NB4 (cell line): ENCODE results near the gene INPP5D.

ENCODE experiments used
- DNase-seq: peaks from one replicate; pipeline ENCODE4 v3.0.0; 2010; ENCODE audit warnings: low read depth
- H3K4me3 ChIP-seq: one replicate; pipeline ENCODE4 v1.5.1; 2011; ENCODE audit warnings: mild to moderate bottlenecking, low read depth, low read length, moderate library complexity
- MYC ChIP-seq: IDR thresholded peaks from 2 replicates; pipeline ENCODE4 v1.6.1; 2011; ENCODE audit warnings: low read depth, low read length
- POLR2A ChIP-seq: IDR thresholded peaks from 2 replicates; pipeline ENCODE4 v1.6.1; 2011; ENCODE audit warnings: mild to moderate bottlenecking; ENCODE audit not compliant: insufficient read length; ENCODE audit errors: extremely low read depth
- TF ChIP-seq, protein P1 (sequence below): IDR thresholded peaks from 2 replicates; pipeline ENCODE4 v1.6.1; 2011; ENCODE audit warnings: low read depth, low read length
- TF ChIP-seq, protein P2 (sequence below): IDR thresholded peaks from one replicate; pipeline ENCODE4 v1.5.1; 2012; ENCODE audit warnings: low read depth, low read length

INPP5D gene

DNA sequence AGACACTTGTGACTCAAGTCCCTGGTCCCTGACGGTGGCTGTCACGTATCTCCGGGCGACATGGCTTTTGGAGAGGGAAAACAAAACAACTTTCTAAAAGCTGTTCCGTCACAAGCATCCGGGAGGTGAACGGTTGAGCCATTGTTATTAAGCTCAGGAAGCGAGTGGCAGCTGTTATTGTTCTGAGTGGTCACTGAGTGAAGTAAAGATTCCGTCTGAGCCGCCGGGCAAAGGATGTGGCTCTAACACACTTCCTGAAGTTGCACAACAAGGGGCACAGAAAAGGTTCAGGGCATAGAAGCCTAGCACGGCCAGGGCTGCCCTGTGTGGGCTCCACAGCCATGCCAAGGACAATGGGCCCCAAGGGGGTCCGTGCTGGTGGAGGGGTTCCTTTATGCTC lies 24.3 kb downstream of the INPP5D start:
- H3K4me3 ChIP-seq, result peak overlapping the region; percentile 33
- TF ChIP-seq, protein P1, sequence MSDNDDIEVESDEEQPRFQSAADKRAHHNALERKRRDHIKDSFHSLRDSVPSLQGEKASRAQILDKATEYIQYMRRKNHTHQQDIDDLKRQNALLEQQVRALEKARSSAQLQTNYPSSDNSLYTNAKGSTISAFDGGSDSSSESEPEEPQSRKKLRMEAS, result 0 out of 2 replicates have a peak, but pooled peaks have one; percentile 35
- TF ChIP-seq MYC (peak; percentile 76), POLR2A (no peak)
- peak; percentile 98 for DNase-seq

DNA sequence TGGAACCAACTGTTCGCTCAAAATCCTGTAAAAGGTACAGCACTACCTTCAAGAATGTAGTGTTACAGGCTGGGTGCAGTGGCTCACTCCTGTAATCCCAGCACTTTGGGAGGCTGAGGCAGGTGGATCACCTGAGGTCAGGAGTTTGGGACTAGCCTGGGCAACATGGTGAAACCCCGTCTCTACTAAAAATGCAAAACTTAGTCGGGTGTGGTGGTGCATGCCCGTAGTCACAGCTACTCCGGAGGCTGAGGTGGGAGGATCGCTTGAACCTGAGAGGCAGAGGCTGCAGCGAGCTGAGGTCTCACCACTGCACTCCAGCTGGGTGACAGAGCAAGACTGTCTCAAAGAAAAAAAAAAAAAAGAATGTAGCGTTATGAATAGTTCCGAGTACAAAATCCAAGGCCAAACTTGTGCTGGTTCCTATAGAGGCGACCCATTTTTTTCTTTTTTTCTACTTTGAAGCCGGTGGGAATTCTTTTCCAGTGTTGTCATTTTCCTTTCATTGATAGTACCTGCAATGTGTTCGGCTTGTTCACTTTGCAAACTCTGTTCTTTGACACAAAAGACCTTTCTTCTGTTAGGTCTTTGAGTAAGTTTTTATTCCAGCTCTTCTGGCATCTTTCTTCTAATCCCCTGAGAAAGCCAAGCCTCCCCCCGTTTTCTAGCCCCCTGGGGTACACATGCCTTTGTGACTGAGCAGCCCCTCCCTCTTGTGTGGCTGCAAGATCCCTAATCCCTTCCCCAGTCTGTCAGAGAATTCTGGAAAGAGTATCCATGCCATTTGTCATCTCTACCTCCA lies 25.1 kb downstream of the INPP5D start:
- no peak for TF ChIP-seq POLR2A
- TF ChIP-seq, protein P1, result no peak
- TF ChIP-seq MYC, result no peak
- TF ChIP-seq, protein P2, sequence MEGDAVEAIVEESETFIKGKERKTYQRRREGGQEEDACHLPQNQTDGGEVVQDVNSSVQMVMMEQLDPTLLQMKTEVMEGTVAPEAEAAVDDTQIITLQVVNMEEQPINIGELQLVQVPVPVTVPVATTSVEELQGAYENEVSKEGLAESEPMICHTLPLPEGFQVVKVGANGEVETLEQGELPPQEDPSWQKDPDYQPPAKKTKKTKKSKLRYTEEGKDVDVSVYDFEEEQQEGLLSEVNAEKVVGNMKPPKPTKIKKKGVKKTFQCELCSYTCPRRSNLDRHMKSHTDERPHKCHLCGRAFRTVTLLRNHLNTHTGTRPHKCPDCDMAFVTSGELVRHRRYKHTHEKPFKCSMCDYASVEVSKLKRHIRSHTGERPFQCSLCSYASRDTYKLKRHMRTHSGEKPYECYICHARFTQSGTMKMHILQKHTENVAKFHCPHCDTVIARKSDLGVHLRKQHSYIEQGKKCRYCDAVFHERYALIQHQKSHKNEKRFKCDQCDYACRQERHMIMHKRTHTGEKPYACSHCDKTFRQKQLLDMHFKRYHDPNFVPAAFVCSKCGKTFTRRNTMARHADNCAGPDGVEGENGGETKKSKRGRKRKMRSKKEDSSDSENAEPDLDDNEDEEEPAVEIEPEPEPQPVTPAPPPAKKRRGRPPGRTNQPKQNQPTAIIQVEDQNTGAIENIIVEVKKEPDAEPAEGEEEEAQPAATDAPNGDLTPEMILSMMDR, result no peak
- H3K4me3 ChIP-seq, result no peak overlapping the region
- no peak for DNase-seq

DNA sequence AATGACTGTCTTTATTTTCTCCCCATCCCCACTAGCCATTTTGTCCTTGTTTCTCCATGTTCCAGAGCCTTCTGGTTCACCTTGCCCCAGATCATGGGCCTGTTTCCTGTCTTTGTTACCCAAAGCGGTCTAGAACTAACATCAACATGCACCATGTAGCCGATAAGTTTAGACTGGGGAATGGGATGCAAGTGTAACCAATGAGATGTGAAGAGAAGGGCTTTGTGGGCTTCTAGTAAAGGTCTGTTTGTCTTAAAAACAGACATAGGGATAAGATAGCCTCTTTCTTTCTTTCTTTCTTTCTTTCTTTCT lies 25.7 kb downstream of the INPP5D start:
- TF ChIP-seq, protein P2, result no peak
- TF ChIP-seq POLR2A (no peak), MYC (no peak)
- TF ChIP-seq, protein P1, result no peak
- no peak overlapping the region for H3K4me3 ChIP-seq
- DNase-seq, result no peak

DNA sequence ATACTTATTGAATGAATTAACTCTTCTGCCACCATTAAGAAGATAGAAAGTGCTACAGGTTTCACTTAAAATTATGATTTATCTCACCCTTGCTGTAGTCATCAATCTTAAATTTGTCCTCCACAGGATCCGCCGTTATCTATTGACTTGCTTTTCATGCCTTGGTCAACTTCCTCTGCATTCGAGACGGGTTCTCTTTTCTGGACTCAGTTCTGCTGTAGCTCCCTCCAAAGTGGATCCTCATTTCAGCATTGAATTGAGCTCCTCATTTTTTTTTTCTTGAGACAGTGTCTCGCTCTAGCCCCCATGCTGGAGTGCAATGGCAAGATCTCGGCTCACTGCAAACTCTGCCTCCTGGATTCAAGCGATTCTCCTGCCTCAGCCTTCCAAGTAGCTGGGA lies 27.6 kb downstream of the INPP5D start:
- TF ChIP-seq POLR2A (no peak), MYC (no peak)
- TF ChIP-seq, protein P1, result no peak
- TF ChIP-seq, protein P2, result no peak
- H3K4me3 ChIP-seq, result no peak overlapping the region
- DNase-seq, result no peak

DNA sequence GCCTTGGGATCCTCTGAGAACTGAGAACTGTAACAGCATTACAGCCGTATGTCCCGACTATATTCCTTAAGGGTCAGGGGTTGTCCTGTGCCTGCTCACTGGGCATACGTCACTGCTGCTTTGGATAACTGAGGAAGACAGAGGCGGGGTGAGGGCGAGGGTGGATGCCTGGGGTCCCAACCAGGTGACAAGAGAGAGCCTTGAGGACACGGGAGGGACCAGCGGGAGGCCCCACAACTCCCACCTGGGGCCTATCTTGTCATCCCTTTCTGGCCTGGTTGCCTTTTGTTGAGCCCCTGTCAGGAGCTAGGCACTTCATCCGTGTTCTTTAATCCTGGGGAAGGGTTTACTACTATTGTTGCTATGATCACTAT lies 28.8 kb downstream of the INPP5D start:
- H3K4me3 ChIP-seq, result no peak overlapping the region
- TF ChIP-seq POLR2A, result no peak
- TF ChIP-seq, protein P2, result no peak
- TF ChIP-seq, protein P1, result no peak
- no peak for TF ChIP-seq MYC
- DNase-seq, result no peak

DNA sequence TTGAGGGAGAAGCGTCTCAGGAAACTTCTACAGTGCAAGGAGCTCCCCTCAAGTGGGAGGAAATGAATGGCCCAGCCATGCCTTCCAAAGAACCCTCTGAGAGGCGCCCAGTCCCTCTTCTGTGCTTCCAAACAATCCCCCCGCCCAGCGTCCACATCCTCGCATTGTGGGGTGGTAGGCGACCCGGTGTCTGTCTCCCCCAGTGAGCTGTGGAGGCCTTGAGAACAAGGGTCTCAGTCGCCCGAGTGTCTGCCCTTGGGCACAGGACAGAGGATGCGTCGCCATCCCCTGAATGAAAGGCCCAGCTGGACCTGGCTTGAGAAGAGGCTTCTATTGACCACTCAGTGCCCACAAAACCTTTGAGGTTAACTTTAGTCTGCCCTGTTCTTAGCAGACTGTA lies 29.7 kb downstream of the INPP5D start:
- TF ChIP-seq, protein P1, result no peak
- no peak for TF ChIP-seq MYC
- TF ChIP-seq, protein P2, result no peak
- TF ChIP-seq POLR2A, result no peak
- no peak for DNase-seq
- no peak overlapping the region for H3K4me3 ChIP-seq
